ENCODE results near the gene FBLN7. TPM values are rescaled to one million over a fixed set of nuclear protein-coding genes. Genes with fewer than 3 reads are reported as not detected.
"Not testable (repeated sequence)": the region's sequence is repeated elsewhere in the genome, so short reads cannot be mapped to it uniquely, and the experiment has no call there.

FBLN7 gene
- total RNA-seq, 2 donors from 2014 or later: 0.86 to 3.5 TPM

GRCh38 chr2:112199188-112199587, 61.0 kb downstream of the FBLN7 start:
- Histone ChIP-seq H3K27ac (no peak overlapping the region), H3K4me1 (no peaks in the 10 kb centered on the region), H3K9me3 (peaks cover under 1 to 14% of the 10 kb centered on the region in 2 donors), H3K4me3 (no peak overlapping the region), H3K36me3 (no peaks in the 10 kb centered on the region), H3K27me3 (no peaks in the 10 kb centered on the region)
- DNase-seq (ENCODE audit: low spot score): no peak
- no peak for TF ChIP-seq CTCF (IDR thresholded peaks at IDR 0.05)

DNA sequence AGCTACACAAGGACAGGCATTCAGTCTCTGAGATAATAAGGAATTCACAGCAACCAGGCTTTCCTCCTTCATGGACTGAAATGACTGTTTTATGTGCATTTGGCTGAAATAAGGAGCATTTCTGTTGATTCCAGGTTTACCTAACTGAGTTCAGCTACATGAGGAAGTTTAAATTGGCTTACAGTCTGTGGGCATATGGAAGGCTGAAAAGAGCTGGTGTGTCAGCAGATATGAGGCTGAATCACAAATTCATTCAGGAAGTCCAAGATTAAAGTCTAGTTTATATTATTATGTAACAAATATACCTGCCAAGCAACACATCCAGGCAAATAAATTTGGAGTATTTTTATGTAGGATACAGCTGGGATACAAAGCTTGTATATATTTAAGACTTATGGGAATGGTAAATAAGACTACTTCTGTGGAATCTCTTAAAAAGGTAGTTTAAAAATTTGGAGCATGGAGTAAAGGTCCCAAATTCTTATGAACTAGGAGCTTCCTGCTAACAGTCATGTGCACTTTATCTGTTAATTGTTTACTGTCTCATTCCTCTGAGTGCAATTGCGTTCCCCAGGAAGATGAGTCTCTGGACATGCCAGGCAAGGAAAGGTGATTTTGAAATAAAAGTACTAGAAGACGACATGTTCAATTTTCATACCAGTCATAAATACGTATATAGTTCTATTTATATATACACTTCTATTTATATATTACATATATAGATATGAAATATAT, 63.7 kb downstream of the FBLN7 start:
- Histone ChIP-seq H3K9me3 (peaks cover 3 to 27% of the 10 kb centered on the region in 2 donors), H3K4me3 (no peak overlapping the region), H3K27ac (no peak overlapping the region), H3K27me3 (no peaks in the 10 kb centered on the region), H3K36me3 (no peaks in the 10 kb centered on the region), H3K4me1 (no peaks in the 10 kb centered on the region)
- TF ChIP-seq CTCF (IDR thresholded peaks at IDR 0.05): no peak
- no peak for DNase-seq (ENCODE audit: low spot score)

GRCh38 chr2:112204411-112204810, 66.2 kb downstream of the FBLN7 start:
- DNase-seq (ENCODE audit: low spot score): no peak
- no peak for TF ChIP-seq CTCF (IDR thresholded peaks at IDR 0.05)
- Histone ChIP-seq H3K9me3 (peaks cover 3 to 27% of the 10 kb centered on the region in 2 donors), H3K4me3 (no peak overlapping the region), H3K4me1 (no peaks in the 10 kb centered on the region), H3K27ac (no peak overlapping the region), H3K27me3 (no peaks in the 10 kb centered on the region), H3K36me3 (no peaks in the 10 kb centered on the region)

GRCh38 chr2:112207905-112208304, 69.7 kb downstream of the FBLN7 start:
- H3K27me3 ChIP-seq; H3K4me3 ChIP-seq; H3K4me1 ChIP-seq; DNase-seq (ENCODE audit: low spot score); H3K36me3 ChIP-seq; H3K27ac ChIP-seq: not testable (repeated sequence)
- H3K9me3 ChIP-seq: peaks cover 3 to 25% of the 10 kb centered on the region in 2 donors

DNA sequence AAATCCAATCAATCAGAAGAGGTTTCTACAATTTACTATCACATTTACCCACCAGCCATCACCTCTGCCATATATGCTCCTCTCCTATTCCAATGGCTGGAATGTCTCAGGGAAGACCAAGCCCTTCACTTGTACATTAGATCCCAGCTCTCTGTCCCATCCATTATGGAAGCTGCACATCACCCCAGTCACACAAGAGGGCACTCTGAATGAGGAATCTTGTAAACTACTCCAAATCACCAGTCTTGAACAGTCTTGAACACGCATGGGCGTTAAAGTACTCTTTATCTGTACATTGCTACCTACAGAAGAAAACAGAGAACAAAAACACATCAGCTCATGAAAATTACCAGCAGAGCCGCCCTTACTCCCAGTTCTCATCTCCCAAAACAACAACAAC, 78.0 kb downstream of the FBLN7 start:
- TF ChIP-seq CTCF (IDR thresholded peaks at IDR 0.05): no peak
- no peak for DNase-seq (ENCODE audit: low spot score)
- no peaks in the 10 kb centered on the region for H3K9me3 ChIP-seq
- H3K27ac ChIP-seq: no peak overlapping the region
- no peaks in the 10 kb centered on the region for H3K27me3 ChIP-seq
- no peaks in the 10 kb centered on the region for H3K4me1 ChIP-seq
- no peak overlapping the region for H3K4me3 ChIP-seq
- H3K36me3 ChIP-seq: peaks cover 20% of the 10 kb centered on the region

- no peaks in the 10 kb centered on the region for H3K27me3 ChIP-seq
Measured at GRCh38 chr2:112217854-112218253, 79.7 kb downstream of the FBLN7 start.

More at GRCh38 chr2:112217854-112218253, 79.7 kb downstream of the FBLN7 start:
- H3K4me3 ChIP-seq: no peak overlapping the region
- H3K4me1 ChIP-seq: no peaks in the 10 kb centered on the region
- no peaks in the 10 kb centered on the region for H3K9me3 ChIP-seq
- no peak for TF ChIP-seq CTCF (IDR thresholded peaks at IDR 0.05)
- peaks cover 17% of the 10 kb centered on the region for H3K36me3 ChIP-seq
- no peak overlapping the region for H3K27ac ChIP-seq
- no peak for DNase-seq (ENCODE audit: low spot score)
